CD4-positive, alpha-beta T cell treated with Interferon gamma for 1 hour (primary cell): Measurements from ENCODE around the gene AP1S3.
A peak's percentile ranks its signal among the peaks of the same experiment; 100 is the strongest.
"Not testable (repeated sequence)": the region's sequence is repeated elsewhere in the genome, so short reads cannot be mapped to it uniquely, and the experiment has no call there.

Experiments
- DNase-seq: peaks from one replicate; pipeline ENCODE4 v3.0.0-alpha.2; 2020

Gene AP1S3

DNA sequence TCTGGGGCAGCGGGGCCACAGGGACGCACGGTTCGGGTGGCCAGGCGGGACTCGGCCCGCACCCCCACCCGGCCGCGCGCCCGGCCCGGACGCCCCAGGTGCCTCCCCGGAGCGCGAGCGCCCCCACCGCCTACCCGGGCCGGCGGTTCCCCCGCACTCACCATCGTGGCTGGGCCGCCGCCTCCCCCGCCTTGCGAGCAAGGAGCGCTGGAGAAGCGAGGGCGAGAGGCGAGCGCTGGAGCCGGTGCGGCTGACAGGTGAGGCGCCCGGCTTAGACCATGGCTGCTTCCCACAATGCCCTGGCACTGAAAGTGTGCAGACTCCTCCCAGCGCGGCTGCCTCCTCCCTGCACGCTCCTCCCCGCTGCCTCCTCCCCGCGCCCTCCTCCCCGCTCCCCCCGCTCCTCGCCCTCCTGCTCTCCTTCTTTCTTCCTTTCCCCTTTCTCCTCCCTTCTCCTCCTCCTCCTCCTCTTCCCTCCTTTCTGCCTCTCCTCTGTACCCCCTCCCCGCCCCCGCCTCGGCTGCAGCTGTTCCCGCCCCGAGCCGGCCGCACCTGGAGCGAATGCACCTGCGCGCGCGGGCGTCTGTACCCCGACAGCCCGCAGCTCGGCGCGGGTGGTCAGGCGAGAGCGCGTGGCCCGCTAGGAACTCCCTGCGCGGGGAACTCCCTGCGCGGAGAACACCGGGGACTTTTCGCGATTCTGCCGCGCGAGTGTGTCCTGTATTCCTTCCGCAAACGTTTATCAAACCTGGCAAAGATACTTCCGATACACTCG lies at the start of gene AP1S3:
AP1S3 (minus strand) TSS at position 296 of the 775 bp plus-strand sequence; CDS start at position 164, 132 bp downstream.
- peak; percentile 75 for DNase-seq

DNA sequence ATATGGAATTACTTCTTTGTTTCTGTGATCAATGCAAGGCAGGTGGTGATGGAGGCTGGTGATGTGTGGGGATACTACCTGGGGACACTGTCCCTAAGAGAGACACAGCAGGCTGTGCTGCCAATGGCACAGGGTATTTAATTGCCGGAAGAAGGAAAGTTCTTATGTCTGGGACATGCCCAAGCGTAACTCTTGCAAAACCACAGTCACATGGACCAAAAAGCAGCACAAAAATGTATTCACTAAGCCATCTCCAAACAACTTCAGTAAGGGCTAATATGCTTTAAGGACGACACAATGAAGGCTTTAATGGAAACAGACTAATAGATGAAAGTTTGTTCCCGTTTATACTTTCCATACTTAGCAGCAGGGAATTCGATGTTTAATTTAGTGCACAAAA lies 49.7 kb upstream of the AP1S3 start:
- DNase-seq = no peak

DNA sequence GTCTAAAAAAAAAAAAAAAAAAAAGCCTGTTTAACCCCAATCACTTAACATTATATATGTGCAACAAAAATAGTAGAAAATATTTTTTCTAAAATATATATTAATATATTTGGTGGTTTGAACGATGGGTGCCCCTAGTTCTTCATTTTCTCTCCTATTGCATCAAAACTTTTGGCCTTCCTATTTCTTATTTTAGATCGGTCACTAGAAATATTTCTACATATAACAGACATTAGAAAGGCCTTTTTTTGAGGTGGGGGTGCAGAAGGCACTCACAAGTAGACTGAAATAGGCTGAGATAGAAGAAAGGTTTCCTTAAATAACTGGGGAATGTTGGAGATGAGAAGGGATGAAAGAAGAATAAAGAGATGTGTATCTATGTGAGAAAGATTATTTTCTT lies 49.3 kb upstream of the AP1S3 start:
- DNase-seq = no peak

DNA sequence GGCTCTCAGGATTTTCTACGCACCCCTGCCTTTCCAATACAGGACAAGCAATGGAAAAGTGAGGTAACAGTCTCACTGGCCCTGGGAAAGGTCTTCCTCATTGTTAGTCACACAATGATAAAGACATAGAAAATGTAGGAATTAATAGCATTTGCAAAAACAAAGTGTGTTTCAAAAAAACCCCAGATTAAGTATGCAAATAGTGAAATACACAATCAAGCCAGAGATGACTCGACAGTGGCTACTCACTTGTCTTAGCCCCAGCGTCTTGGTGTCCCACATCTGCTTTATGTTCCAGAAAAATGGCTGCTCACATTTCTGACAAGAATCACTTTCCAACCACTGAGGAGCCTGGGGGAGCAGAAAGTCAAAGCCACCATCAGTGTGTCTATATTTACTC lies 47.0 kb upstream of the AP1S3 start:
- DNase-seq = no peak

DNA sequence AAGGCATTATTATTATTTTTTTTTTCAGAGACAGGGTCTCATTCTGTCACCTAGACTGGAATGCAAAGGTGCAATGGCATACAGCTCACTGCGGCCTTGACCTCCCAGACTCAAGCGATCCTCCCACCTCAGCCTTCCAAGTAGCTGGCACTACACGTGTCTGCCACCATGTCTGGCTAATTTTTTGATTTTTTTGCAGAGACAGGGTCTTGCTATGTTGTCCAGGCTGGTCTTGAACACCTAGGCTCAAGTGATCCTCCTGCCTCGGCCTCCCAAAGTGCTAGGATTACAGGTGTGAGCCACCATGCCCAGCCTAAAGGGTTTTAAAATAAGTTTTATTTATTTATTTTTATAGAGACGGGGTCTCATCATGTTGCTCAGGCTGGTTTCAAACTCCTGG lies 45.3 kb upstream of the AP1S3 start:
- no peak for DNase-seq

DNA sequence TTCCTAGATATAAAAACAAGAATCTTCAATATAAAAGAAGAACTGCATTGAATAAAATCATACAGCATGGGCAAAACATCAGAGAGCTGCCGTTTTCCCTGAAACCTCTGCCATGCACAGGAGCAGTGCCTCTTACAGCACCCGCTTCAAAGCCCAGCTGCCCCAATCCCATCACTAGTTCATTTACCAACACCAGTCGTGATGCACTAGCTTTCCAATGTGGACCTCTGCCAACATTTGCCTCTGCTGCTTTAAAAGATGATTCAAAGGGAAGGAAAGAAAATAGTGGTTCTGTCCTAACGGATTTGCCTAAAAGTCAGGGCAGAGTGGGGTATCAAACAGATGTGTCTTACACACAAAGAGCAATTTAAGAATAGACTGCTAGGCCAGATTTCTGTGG lies 43.4 kb upstream of the AP1S3 start:
- DNase-seq = no peak

DNA sequence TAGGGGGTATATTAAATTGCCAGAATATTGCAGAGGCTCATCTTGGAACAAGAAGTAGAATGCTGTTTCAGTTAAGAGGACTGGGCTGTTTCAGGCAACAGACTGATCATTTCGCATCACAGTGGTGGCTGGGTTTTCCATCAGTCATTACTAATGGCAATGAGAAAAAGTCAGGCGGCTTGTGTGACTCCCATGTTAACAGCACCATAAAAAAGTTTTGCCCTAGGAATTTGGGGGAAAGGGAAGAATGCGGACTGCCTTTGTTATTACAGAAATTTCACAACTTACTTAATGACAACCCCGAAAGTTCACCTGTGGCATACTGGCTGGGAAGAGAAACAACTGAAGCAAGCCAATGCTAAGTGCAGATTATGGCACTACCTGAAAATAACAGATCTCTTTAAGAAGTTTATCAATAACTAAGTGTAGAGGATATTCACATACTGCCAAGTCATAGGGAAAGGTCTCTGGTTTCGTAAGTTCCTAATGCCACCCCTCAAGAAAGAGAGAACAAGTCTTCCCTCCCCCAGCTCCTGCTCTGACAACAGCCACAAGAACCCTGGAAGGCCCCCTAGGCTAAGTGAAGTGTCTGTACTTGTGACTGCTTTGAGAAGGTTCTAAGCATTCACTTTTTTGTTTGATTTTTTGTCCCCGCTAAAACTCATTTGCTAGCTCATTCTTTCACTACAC lies 40.5 kb upstream of the AP1S3 start:
- DNase-seq = no peak

DNA sequence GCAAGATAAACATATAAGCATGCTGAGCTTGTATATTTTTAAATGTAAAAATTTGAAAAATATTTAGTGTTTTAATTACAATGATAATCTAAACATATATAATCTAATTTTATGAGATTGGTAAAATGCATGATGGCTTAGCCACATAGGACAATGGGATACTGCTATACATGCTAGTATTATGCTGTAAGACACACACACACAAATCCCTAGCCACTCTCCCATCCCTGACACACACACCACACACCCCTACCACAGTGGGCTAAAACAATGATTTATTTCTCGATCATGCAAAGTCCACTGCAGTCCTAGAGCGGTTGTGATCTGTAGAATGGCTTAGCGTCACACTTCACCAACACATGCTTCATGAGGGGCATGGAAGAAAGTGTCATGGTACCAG lies 36.3 kb upstream of the AP1S3 start:
- no peak for DNase-seq

DNA sequence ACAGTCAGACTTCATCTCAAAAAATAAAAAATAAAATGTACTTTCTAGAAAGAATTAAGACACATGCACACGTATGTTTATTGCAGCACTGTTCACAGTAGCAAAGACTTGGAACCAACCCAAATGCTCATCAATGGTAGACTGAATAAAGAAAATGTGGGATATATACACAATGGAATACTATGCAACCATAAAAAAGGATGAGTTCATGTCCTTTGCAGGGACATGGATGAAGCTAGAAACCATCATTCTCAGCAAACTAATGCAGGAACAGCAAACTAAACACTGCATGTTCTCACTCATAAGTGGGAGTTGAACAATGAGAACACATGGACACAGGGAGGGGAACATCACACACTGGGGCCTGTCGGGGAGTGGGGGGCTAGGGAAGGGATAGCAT lies 35.4 kb upstream of the AP1S3 start:
- DNase-seq = not testable (repeated sequence)

DNA sequence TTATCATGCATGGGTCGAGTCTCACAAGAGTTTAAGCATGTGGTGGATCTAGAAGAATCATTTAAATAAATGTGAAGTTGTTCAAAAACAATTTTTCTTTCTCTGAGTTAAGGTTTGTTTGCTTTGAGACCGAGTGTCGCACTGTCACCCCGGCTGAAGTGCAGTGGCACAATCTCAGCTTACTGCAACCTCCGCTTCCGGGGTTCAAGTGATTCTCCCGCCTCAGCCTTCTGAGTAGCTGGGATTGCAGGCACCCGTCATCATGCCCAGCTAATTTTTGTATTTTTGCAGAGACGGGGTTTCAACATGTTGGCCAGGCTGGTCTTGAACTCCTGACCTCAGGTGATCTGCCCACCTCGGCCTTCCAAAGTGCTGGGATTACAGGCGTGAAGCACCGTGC lies 34.3 kb upstream of the AP1S3 start:
- not testable (repeated sequence) for DNase-seq

DNA sequence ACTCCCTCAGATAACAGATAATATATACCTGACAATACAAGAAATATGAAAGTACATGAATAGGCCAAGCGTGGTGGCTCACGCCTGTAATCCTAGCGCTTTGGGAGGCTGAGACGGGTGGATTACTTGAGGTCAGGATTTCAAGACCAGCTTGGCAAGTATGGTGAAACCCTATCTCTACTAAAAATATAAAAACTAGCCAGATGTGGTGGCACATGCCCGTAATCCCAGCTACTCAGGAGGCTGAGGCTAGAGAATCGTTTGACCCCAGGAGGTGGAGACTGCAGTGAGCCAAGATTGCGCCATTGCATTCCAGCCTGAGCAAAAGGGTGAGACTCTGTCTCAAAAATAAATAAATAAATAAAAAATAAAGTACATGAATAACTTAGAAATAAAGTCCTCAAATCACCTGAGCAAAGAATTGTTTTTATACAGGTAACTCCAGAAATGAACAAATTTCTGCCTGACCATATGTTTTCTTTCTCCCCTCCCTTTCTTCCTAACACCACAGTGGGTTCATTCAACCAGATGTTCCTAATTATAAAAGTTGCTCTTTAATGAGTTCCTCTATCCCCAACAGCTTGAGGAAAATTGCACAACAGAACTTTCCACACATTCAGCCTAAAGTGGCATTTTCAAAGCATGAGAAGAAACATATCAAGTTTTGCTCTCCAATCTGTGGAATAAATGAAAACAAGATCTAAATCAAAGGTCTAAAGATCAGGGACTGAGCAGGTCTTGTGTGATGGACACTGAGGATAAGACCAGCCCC lies 33.6 kb upstream of the AP1S3 start:
- no peak for DNase-seq

DNA sequence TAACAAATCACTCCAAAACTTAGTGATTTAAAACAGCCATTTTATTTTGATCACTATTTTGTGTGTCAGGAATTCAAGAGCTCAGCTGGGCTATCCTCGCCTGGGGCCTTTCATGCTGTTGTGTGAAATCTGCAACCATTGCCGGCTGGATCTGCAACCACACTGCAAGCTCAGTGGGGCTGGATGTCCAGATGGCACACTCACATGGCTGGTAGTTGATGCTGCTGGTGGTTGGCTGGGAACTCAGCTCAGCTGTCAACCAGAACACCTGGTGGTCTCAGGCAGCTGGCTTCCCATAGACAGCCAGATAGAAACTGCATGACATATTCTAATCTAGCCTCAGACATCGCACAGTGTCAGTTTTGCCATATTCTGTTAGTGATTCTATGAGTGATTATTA lies 30.6 kb upstream of the AP1S3 start:
- DNase-seq = no peak

DNA sequence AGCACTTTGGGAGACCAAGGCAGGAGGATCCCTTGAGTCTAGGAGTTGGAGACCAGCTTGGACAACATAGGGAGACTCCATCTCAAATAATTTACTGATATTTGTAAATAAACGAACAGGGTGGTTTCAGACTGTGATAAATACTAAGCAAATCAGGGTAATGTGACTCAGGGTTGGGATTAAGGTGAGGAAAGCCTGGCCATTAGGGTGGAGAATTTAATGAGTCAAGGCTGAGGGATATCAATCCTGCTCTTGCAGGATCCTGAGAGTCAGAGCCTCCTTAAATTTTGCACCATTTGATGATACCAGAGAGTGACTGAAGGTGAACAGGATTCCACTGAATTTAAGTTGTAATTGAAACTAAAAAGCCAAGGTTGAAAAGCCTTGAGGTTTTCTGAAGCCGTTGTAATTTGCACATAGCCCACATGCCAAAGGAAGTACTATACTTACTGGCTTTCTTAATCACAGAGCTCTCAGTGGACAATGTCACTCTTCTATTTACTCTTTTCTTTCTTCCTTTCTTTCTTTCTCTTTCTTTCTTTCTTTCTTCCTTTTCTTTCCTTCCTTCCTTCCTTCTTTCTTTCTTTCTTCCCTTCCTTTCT lies 28.6 kb upstream of the AP1S3 start:
- no peak for DNase-seq

DNA sequence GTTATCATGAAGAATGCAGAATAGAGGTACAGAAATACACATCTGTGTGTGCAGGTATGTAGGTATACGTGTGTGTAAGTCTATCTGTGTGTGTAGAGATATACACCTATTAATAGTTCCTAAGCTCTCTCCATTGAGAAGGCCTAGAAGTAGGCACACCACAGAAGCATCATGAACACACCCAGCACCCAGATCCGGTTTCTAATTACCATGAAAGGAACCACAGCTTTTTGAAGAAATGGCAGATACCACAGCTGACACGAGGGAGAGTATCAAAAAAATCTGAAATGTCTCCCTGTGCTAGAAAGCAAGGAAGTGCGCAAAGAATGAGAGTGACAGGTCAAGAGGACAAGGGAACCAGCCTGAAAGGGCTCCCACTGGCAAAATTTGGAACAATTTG lies 27.7 kb upstream of the AP1S3 start:
- DNase-seq = no peak

DNA sequence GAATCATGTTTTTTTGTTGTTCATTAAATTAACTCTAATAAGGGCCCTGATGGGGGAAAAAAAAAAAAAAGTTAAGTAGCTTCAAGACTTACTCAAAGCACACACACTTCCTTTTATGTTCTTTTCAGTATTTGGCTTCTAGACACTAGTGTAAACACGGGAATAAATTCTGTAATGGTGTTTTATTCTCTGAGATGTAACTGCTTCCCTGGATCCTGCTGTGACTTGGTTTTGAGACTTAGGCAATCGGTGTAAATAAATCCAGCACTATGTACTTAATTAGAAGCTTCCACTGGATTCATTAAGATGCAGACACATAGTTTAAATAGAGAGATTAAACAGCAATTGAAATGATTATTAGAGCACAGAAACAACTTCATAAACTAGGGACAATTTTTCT lies 26.1 kb upstream of the AP1S3 start:
- no peak for DNase-seq

DNA sequence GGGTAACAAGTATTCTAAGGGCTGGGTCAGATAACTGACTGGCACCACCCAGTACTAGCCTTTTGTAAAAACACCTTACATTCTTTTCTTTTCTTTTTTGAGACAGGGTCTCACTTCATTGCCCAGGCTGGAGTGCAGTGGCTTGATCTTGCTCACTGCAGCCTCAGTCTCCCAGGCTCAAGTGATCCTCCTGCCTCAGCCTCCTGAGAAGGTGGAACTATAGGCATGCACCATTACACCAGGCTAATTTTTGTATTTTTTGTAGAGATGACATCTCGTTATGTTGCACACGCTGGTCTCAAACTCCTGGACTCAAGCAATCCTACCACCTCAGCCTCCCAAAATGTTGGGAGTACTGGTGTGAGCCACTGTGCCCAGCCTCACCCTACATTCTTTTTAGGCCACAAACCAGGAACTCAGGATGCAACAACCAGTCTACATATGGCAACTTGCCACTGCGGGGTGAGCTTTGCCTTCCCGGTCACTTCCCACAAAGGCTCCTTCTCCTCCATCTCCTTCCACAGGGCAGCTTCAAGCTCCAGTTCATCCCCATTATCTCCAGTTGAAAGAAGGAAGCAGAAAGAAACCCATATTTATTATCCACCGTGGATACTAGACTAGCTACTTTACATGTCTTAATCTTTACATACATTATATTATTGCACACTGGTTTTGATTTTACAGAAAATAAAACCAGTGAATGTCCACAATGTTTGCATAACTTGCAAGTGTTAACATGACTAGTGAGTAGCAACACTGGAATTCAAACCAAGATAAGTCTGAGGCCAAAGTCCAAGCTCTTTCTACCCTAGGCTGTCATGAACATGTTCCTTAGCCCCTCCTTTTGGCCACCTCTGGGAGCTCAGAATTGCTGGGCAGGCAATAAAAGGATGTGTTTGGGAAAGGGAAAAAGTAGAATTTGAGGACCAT lies 23.7 kb upstream of the AP1S3 start:
- DNase-seq = no peak

DNA sequence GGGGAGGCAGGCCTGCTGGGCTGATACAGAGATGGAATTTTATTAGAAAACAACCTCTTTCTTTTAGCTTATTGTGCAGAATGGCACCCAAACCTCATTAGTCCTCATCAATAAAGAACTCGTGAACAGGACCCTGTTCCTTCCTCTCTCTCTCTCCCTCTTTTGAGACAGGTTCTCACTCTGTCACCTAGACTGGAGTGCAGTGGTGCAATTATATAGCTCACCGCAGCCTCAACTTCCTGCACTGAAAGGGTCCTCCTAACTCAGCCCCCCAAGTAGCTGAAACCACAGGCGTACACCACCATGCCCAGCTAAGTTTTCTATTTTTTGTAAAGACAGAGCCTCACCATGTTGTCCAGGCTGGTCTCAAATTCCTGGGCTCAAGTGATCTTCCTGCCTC lies 21.7 kb upstream of the AP1S3 start:
- DNase-seq = no peak

DNA sequence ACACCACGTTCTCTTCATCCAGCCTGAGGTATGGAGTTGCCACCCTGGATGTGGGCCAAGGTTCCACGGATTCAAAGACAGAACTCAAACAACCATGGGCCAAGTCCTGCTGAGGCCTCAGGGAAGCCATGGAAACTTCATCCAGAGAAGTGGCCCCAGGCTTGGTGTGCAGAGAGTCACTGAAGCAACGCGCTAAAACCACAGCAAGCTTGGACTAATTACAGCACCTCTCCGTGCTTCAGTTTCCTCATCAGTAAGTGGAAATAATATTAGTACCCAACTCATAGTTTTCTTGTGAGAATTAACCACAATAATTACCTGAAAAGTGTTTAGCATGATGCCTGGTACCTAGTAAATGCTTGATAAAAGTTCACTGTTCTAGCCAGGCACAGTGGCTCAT lies 19.2 kb upstream of the AP1S3 start:
- DNase-seq = no peak

DNA sequence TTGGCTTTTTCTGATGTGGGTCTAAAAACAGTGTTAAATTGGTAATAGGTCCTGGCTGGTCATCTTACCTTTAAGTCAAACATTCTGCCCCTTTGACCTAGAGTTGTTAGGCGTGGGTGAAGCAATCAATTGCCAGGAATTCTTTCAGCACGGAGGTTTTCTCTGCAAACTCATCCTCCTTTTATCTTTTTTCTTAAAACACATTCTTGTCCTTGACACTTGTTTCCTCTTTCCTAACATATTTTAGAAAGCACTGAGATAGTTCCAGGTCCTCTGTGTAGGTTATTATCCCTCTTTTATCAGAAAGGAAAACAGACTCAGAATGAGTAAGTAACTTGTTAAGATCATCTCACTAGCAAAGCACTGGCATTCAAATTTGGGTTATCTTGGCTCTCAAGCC lies 18.6 kb upstream of the AP1S3 start:
- no peak for DNase-seq

DNA sequence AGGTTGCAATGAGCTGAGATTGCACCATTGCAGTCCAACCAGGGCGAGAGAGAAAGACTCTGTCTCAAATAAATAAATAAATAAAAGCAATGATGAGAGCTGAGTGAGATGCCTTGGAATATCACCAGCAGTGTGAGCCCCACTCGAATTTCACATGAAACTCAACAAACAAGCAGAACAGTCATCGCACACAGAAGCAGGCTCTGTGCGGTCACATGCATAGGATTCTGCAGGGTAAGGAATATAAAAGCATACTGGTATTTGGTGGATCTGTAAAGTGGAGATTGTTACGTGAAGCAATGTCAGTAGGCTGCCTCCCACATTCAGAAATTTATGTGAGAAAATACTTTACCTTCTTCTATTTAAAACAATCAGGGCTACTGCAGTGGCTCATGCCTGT lies 18.0 kb upstream of the AP1S3 start:
- no peak for DNase-seq

DNA sequence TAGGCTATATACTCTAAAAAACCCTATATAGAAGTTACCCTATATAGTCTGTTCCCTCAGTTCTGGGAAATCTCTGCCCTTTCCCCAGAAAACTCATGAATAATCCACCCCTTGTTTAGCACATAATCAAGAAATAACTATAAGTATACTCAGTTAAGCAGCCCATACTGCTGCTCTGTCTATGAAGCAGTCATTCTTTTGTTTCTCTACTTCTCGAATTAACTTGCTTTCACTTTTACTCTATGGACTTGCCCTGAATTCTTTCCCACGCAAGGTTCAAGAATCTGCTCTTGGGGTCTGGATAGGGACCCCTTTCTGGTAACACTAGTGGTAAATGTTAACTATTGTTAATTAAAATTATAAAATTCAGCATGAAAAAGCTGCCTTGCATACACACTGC lies 17.4 kb upstream of the AP1S3 start:
- no peak for DNase-seq

DNA sequence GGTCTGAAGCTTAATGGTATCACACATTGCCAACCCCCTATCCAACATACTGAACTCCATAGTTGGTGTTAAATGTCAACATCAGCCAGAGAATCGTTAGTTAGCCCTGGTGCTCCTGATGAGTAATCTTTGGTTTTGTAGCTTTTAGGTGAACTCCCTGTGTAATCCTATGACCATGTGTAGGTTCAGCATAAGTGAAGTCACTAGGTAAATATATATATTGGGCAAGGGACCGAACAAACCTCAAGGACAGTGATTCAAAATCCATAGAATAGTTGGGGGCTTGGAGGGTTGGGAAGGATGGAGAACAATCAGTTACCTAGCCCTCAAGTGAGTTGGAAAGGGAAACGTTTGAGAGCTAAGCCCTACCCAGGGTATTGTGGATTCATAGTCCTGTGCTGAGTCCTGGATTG lies 16.0 kb upstream of the AP1S3 start:
- no peak for DNase-seq
